ENCODE measurements around the gene LAGE3. TPM values are rescaled to one million over a fixed set of nuclear protein-coding genes. Genes with fewer than 3 reads are reported as not detected.

Gene LAGE3
- total and polyA plus RNA-seq, 9 donors = 2.7 to 39.3 (median 22.9) TPM

GRCh38 chrX:154481911-154482601, 3.0 kb upstream of the LAGE3 start:
- Histone ChIP-seq H3K27ac (no peak overlapping the region), H3K4me3 (no peak overlapping the region), H3K4me1 (ENCODE audit: insufficient read depth) (peaks cover 3% of the 10 kb centered on the region), H3K27me3 (no peaks in the 10 kb centered on the region), H3K36me3 (no peaks in the 10 kb centered on the region), H3K9me3 (no peaks in the 10 kb centered on the region)
- 58 to 72% (median 59%) methylated on average over 14 of the region's 14 CpGs for WGBS, 3 donors
- no peak for TF ChIP-seq EP300 (IDR thresholded peaks at IDR 0.05)
- no peak for TF ChIP-seq POLR2A (IDR thresholded peaks at IDR 0.05)
- no peak for TF ChIP-seq CTCF (IDR thresholded peaks at IDR 0.05)
- intact Hi-C loops (cut with DNase I) = no loop called here
- DNase-seq = no peak

- Histone ChIP-seq H3K9me3 (no peaks in the 10 kb centered on the region), H3K27me3 (no peaks in the 10 kb centered on the region), H3K4me3 (no peak overlapping the region), H3K36me3 (no peaks in the 10 kb centered on the region), H3K4me1 (ENCODE audit: insufficient read depth) (peaks cover 3% of the 10 kb centered on the region), H3K27ac (no peak overlapping the region)
- no peak for DNase-seq
- intact Hi-C loops (cut with DNase I) = no loop called here
- no peak for TF ChIP-seq POLR2A (IDR thresholded peaks at IDR 0.05)
- TF ChIP-seq CTCF (IDR thresholded peaks at IDR 0.05) = no peak
- TF ChIP-seq EP300 (IDR thresholded peaks at IDR 0.05) = no peak
- 80 to 87% (median 87%) methylated on average over 5 of the region's 5 CpGs for WGBS, 3 donors
Observed at GRCh38 chrX:154481195-154481594, 2.1 kb upstream of the LAGE3 start.

GRCh38 chrX:154477891-154478477, 1.1 kb downstream of the LAGE3 start:
- intact Hi-C loops (cut with DNase I) = no loop called here
- H3K36me3 ChIP-seq = no peaks in the 10 kb centered on the region
- no peaks in the 10 kb centered on the region for H3K27me3 ChIP-seq
- WGBS, 3 donors = 51 to 68% (median 67%) methylated on average over 24 of the region's 24 CpGs
- peaks cover 3% of the 10 kb centered on the region for H3K4me1 ChIP-seq (ENCODE audit: insufficient read depth)
- no peaks in the 10 kb centered on the region for H3K9me3 ChIP-seq
- DNase-seq = peak in 1 of 5 donors; percentile 31
- H3K27ac ChIP-seq = peak overlapping the region in 1 of 2 donors; percentile 0
- H3K4me3 ChIP-seq = peak overlapping the region; percentile 47
- TF ChIP-seq EP300 (IDR thresholded peaks at IDR 0.05) = no peak

- Histone ChIP-seq H3K4me3 (no peak overlapping the region), H3K4me1 (ENCODE audit: insufficient read depth) (peaks cover 3% of the 10 kb centered on the region), H3K9me3 (no peaks in the 10 kb centered on the region), H3K27ac (no peak overlapping the region), H3K36me3 (no peaks in the 10 kb centered on the region), H3K27me3 (no peaks in the 10 kb centered on the region)
- TF ChIP-seq POLR2A (IDR thresholded peaks at IDR 0.05) (no peak), EP300 (IDR thresholded peaks at IDR 0.05) (no peak), CTCF (IDR thresholded peaks at IDR 0.05) (no peak)
- 82 to 87% (median 85%) methylated on average over 8 of the region's 8 CpGs for WGBS, 3 donors
- intact Hi-C loops (cut with DNase I) = no loop called here
- peak in 1 of 5 donors; percentile 22 for DNase-seq
Observed at GRCh38 chrX:154476821-154477220, 2.3 kb downstream of the LAGE3 start.

- H3K9me3 ChIP-seq = no peaks in the 10 kb centered on the region
- no peaks in the 10 kb centered on the region for H3K36me3 ChIP-seq
- no peak overlapping the region for H3K27ac ChIP-seq
- H3K27me3 ChIP-seq = no peaks in the 10 kb centered on the region
- DNase-seq = no peak
- H3K4me1 ChIP-seq (ENCODE audit: insufficient read depth) = peaks cover 3% of the 10 kb centered on the region
- intact Hi-C loops (cut with DNase I) = no loop called here
- H3K4me3 ChIP-seq = no peak overlapping the region
- 69 to 72% (median 70%) methylated on average over 7 of the region's 7 CpGs for whole genome bisulfite sequencing, 3 donors
- TF ChIP-seq EP300 (IDR thresholded peaks at IDR 0.05) = no peak
- TF ChIP-seq CTCF (IDR thresholded peaks at IDR 0.05) = no peak
- no peak for TF ChIP-seq POLR2A (IDR thresholded peaks at IDR 0.05)
Observed at GRCh38 chrX:154473683-154474082, 5.4 kb downstream of the LAGE3 start.

Data from ovary (tissue), 9 donors.